Subcutaneous adipose tissue (tissue), 4 donors: Measurements from ENCODE around the gene MLPH. TPM values are rescaled to one million over a fixed set of nuclear protein-coding genes. Genes with fewer than 3 reads are reported as not detected.

ENCODE experiments used
- CTCF ChIP-seq: fragments of 450-650 bp; IDR thresholded peaks from one replicate; pipeline ENCODE4 v1.5.1; 2016; ENCODE audit warnings: low read depth, mild to moderate bottlenecking, control low read depth, antibody characterized with exemption, moderate library complexity
- total RNA-seq, 4 donors: library from RNA; depleted of rRNA; stranded (reverse); fragments of >200 nt; gene quantifications; one replicate each; pipeline ENCODE4 v1.1.0, GENCODE V29; 2016

The MLPH gene
- total RNA-seq, 4 donors from 2014 or later: 7.1 to 24.7 (median 16.4) TPM

- no peak for TF ChIP-seq CTCF
These were observed 15.0 kb downstream of the MLPH start for GRCh38 chr2:237501892-237502513.

GRCh38 chr2:237503201-237503600, 16.1 kb downstream of the MLPH start:
- TF ChIP-seq CTCF: no peak

DNA sequence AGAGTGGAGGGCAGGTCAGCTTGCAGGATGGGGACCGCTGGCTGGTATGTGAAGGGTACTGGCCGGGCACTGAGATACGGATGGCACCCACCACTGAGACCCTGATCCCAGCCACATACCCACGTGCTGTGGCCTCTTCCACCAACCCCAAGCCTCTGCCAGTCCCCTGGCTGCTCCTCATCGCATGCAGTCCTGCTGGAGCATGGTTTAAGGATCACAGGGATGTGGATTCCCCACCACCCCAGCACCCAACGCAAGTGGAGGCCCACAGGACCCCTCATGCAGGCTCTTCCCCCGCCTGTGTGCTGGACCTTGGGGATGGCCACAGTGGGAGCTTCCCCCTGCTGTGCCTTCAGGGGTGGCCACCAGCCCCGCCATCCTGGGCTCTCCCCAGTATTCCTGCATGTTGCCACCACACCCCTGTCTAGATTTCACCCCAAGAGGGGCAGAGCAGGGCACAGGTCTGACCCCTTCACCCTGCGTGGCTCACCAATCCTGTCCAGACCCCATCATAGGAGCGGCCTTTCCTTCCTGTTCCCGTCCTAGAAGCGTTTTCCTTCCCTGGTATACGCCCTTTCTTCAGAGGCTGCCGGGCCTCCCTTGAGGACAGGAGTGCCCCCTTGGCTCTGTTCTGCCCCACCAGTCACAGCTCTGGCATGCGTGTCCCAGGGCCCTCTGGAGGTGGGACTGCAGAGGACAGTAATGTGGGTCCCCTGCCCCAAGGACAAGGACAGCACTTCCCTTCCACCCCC, 18.3 kb downstream of the MLPH start:
- no peak for TF ChIP-seq CTCF

- no peak for TF ChIP-seq CTCF
These were observed 20.5 kb downstream of the MLPH start for GRCh38 chr2:237507512-237507911.

- no peak for TF ChIP-seq CTCF
These were observed 21.3 kb downstream of the MLPH start for GRCh38 chr2:237508361-237508760.

GRCh38 chr2:237509151-237509550, 22.1 kb downstream of the MLPH start:
- TF ChIP-seq CTCF: no peak

DNA sequence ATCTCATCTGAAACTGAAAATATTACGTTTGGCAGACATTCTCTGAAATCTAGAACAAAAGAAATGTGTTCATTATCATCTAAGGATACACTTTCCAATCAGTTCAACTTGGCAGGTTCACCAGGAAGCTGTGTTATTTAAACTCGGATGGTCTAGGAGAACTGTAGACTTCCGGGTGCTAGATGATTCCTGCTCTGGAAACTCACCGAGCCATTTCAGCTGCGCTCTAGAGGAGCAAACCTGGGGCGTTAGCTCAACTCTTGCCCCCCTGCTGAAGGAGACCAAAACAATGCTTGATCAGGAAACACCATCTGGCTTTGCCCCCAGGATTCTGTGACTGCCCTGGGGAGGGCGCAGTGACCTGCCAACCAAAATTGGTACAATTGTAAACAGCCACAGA, 22.9 kb downstream of the MLPH start:
- TF ChIP-seq CTCF: no peak
